GM23338 (cell line): ENCODE data around the gene TAF4. TPM values are rescaled to one million over a fixed set of nuclear protein-coding genes. Genes with fewer than 3 reads are reported as not detected.
"Not testable (repeated sequence)": the region's sequence is repeated elsewhere in the genome, so short reads cannot be mapped to it uniquely, and the experiment has no call there.

Experiments
- ATAC-seq: fragments of 200-7000 bp; cut with Tn5 transposase; 3 replicates; pipeline ENCODE4 v1.9.1; 2020
- DNase-seq: peaks from one replicate; pipeline ENCODE4 v3.0.0-alpha.2; 2015; ENCODE audit warnings: low spot score
- H2AFZ ChIP-seq: fragments of 200-600 bp; sonication (generic); 2 replicates; pipeline ENCODE4 v1.8.0; 2016; ENCODE audit warnings: antibody characterized with exemption, mild to moderate bottlenecking, moderate library complexity
- H3F3A ChIP-seq: fragments of 200-600 bp; sonication (generic); replicated peaks from 2 replicates; pipeline ENCODE4 v1.8.0; 2017; ENCODE audit warnings: antibody characterized with exemption, mixed run types, low read depth
- H3K27ac ChIP-seq: fragments of 200-600 bp; sonication (generic); 2 replicates; pipeline ENCODE4 v1.6.1; 2016; ENCODE audit warnings: low read depth
- H3K27me3 ChIP-seq: fragments of 200-600 bp; sonication (generic); 2 replicates; pipeline ENCODE4 v1.8.0; 2016; ENCODE audit warnings: mild to moderate bottlenecking, mixed run types, moderate library complexity; ENCODE audit not compliant: insufficient read depth
- H3K36me3 ChIP-seq: fragments of 200-600 bp; sonication (generic); 2 replicates; pipeline ENCODE4 v1.8.0; 2016; ENCODE audit warnings: mild to moderate bottlenecking; ENCODE audit not compliant: insufficient read depth
- H3K4me1 ChIP-seq: fragments of 200-600 bp; sonication (generic); 2 replicates; pipeline ENCODE4 v1.8.0; 2016; ENCODE audit warnings: mild to moderate bottlenecking, moderate library complexity; ENCODE audit not compliant: insufficient read depth
- H3K4me2 ChIP-seq: fragments of 200-600 bp; sonication (generic); 2 replicates; pipeline ENCODE4 v1.7.1; 2017; ENCODE audit warnings: mixed run types
- H3K4me3 ChIP-seq: fragments of 200-600 bp; sonication (generic); 2 replicates; pipeline ENCODE4 v1.6.1; 2016; ENCODE audit warnings: mixed run types
- H3K79me2 ChIP-seq: fragments of 200-600 bp; sonication (generic); replicated peaks from 2 replicates; pipeline ENCODE4 v1.8.0; 2017; ENCODE audit warnings: mild to moderate bottlenecking; ENCODE audit not compliant: insufficient read depth
- H3K9me2 ChIP-seq: fragments of 200-600 bp; sonication (generic); 2 replicates; pipeline ENCODE4 v1.8.0; 2017; ENCODE audit not compliant: insufficient read depth
- H4K20me1 ChIP-seq: fragments of 200-600 bp; sonication (generic); replicated peaks from 2 replicates; pipeline ENCODE4 v1.8.0; 2017; ENCODE audit warnings: mild to moderate bottlenecking; ENCODE audit not compliant: insufficient read depth
- H3K27ac Mint-ChIP-seq: 2 replicates; pipeline ENCODE4 v1.8.0; 2020; ENCODE audit warnings: inconsistent platforms, mild to moderate bottlenecking, moderate library complexity, mixed read lengths
- H3K27me3 Mint-ChIP-seq: 3 replicates; pipeline ENCODE4 v1.8.0; 2022; ENCODE audit warnings: low read depth, mild to moderate bottlenecking, moderate library complexity, mixed read lengths, inconsistent platforms; ENCODE audit not compliant: insufficient read depth, poor library complexity
- H3K36me3 Mint-ChIP-seq: 3 replicates; pipeline ENCODE4 v1.8.0; 2021; ENCODE audit warnings: low read depth, mild to moderate bottlenecking, inconsistent platforms, moderate library complexity, mixed read lengths
- H3K4me1 Mint-ChIP-seq: 3 replicates; pipeline ENCODE4 v1.8.0; 2020; ENCODE audit warnings: mild to moderate bottlenecking, inconsistent platforms, mixed read lengths
- H3K4me3 Mint-ChIP-seq: 3 replicates; pipeline ENCODE4 v1.8.0; 2021; ENCODE audit warnings: moderate library complexity, mild to moderate bottlenecking, inconsistent platforms, mixed read lengths
- H3K9me3 Mint-ChIP-seq: 3 replicates; pipeline ENCODE4 v1.8.0; 2020; ENCODE audit warnings: moderate library complexity, mild to moderate bottlenecking, inconsistent platforms, mixed read lengths
- ZNF114 ChIP-seq: fragments of 250-450 bp; sonication (Bioruptor Pico); IDR thresholded peaks from 2 replicates; pipeline ENCODE4 v1.5.0; 2020; ENCODE audit warnings: mild to moderate bottlenecking, moderate library complexity
- polyA plus RNA-seq: library from polyadenylated mRNA; unstranded; fragments of >200 nt; fragmentation: Nextera tagmentation; extraction: Ambion mirVana; gene quantifications from 2 replicates; pipeline ENCODE4 v1.2.1, GENCODE V29; 2016
- total RNA-seq: library from RNA; depleted of rRNA; stranded (reverse); fragments of >200 nt; shearing (Covaris generic); gene quantifications from 2 replicates; pipeline ENCODE4 v1.2.3, GENCODE V29; 2014
- TF ChIP-seq, protein P1 (sequence below): IDR thresholded peaks from 2 replicates; pipeline ENCODE4 v1.6.1; 2016; ENCODE audit warnings: antibody characterized with exemption
- TF ChIP-seq, protein P2 (sequence below): fragments of 250-450 bp; sonication (Bioruptor Pico); IDR thresholded peaks from 2 replicates; pipeline ENCODE4 v1.5.0; 2020; ENCODE audit warnings: mild to moderate bottlenecking, moderate library complexity

Gene TAF4
- total and polyA plus RNA-seq, 2 experiments from 2014 or later = 7.2 to 60.0 TPM

DNA sequence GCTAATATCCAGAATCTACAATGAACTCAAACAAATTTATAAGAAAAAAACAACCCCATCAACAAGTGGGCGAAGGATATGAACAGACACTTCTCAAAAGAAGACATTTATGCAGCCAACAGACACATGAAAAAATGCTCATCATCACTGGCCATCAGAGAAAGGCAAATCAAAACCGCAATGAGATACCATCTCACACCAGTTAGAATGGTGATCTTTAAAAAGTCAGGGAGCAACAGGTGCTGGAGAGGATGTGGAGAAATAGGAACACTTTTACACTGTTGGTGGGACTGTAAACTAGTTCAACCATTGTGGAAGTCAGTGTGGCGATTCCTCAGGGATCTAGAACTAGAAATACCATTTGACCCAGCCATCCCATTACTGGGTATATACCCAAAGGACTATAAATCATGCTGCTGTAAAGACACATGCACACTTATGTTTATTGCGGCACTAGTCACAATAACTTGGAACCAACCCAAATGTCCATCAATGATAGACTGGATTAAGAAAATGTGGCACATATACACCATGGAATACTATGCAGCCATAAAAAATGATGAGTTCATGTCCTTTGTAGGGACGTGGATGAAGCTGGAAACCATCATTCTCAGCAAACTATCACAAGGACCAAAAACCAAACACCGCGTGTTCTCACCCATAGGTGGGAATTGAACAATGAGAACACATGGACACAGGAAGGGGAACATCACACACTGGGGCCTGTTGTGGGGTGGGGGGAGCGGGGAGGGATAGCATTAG is 6.2 kb upstream of the TAF4 start:
- not testable (repeated sequence) for H3F3A ChIP-seq, H3K4me3 ChIP-seq, H3K27ac ChIP-seq, H4K20me1 ChIP-seq, H3K9me2 ChIP-seq, H3K27ac Mint-ChIP-seq, H3K27me3 Mint-ChIP-seq, DNase-seq, H3K27me3 ChIP-seq, ATAC-seq, H3K4me3 Mint-ChIP-seq, H3K4me2 ChIP-seq, H2AFZ ChIP-seq, H3K79me2 ChIP-seq, H3K36me3 ChIP-seq
- Mint-ChIP-seq H3K9me3 (peaks cover 57% of the 10 kb centered on the region), H3K4me1 (peaks cover 14% of the 10 kb centered on the region), H3K36me3 (peaks cover 25% of the 10 kb centered on the region)
- peaks cover 11% of the 10 kb centered on the region for H3K4me1 ChIP-seq

DNA sequence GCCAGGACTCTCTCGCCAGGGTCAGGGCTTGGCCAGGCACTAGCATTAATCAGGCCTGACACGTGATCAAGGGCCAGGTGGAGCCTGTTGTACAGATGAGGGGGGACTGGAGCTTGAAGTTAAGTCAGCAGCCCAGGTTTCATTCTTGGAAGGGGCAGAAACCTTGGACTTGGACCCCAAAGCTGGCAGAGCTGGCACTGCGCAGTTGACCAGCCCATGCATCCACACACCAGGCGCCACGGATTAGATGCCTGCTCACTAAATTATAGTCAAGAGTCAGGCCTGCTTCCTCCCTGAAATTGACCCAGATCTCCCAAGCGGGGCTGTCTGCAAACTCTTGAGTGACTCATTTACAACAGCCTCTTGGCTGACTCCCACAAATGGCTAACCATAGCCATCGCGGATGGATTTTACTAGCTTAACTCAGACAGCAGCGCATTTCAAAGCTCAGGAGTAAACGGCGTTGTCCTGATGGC is 4.1 kb upstream of the TAF4 start:
- ATAC-seq (no peak), DNase-seq (no peak)
- TF ChIP-seq, protein P1, sequence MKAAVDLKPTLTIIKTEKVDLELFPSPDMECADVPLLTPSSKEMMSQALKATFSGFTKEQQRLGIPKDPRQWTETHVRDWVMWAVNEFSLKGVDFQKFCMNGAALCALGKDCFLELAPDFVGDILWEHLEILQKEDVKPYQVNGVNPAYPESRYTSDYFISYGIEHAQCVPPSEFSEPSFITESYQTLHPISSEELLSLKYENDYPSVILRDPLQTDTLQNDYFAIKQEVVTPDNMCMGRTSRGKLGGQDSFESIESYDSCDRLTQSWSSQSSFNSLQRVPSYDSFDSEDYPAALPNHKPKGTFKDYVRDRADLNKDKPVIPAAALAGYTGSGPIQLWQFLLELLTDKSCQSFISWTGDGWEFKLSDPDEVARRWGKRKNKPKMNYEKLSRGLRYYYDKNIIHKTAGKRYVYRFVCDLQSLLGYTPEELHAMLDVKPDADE = no peak
- TF ChIP-seq ZNF114 (CRISPR knock-in tag) = no peak
- TF ChIP-seq, protein P2, sequence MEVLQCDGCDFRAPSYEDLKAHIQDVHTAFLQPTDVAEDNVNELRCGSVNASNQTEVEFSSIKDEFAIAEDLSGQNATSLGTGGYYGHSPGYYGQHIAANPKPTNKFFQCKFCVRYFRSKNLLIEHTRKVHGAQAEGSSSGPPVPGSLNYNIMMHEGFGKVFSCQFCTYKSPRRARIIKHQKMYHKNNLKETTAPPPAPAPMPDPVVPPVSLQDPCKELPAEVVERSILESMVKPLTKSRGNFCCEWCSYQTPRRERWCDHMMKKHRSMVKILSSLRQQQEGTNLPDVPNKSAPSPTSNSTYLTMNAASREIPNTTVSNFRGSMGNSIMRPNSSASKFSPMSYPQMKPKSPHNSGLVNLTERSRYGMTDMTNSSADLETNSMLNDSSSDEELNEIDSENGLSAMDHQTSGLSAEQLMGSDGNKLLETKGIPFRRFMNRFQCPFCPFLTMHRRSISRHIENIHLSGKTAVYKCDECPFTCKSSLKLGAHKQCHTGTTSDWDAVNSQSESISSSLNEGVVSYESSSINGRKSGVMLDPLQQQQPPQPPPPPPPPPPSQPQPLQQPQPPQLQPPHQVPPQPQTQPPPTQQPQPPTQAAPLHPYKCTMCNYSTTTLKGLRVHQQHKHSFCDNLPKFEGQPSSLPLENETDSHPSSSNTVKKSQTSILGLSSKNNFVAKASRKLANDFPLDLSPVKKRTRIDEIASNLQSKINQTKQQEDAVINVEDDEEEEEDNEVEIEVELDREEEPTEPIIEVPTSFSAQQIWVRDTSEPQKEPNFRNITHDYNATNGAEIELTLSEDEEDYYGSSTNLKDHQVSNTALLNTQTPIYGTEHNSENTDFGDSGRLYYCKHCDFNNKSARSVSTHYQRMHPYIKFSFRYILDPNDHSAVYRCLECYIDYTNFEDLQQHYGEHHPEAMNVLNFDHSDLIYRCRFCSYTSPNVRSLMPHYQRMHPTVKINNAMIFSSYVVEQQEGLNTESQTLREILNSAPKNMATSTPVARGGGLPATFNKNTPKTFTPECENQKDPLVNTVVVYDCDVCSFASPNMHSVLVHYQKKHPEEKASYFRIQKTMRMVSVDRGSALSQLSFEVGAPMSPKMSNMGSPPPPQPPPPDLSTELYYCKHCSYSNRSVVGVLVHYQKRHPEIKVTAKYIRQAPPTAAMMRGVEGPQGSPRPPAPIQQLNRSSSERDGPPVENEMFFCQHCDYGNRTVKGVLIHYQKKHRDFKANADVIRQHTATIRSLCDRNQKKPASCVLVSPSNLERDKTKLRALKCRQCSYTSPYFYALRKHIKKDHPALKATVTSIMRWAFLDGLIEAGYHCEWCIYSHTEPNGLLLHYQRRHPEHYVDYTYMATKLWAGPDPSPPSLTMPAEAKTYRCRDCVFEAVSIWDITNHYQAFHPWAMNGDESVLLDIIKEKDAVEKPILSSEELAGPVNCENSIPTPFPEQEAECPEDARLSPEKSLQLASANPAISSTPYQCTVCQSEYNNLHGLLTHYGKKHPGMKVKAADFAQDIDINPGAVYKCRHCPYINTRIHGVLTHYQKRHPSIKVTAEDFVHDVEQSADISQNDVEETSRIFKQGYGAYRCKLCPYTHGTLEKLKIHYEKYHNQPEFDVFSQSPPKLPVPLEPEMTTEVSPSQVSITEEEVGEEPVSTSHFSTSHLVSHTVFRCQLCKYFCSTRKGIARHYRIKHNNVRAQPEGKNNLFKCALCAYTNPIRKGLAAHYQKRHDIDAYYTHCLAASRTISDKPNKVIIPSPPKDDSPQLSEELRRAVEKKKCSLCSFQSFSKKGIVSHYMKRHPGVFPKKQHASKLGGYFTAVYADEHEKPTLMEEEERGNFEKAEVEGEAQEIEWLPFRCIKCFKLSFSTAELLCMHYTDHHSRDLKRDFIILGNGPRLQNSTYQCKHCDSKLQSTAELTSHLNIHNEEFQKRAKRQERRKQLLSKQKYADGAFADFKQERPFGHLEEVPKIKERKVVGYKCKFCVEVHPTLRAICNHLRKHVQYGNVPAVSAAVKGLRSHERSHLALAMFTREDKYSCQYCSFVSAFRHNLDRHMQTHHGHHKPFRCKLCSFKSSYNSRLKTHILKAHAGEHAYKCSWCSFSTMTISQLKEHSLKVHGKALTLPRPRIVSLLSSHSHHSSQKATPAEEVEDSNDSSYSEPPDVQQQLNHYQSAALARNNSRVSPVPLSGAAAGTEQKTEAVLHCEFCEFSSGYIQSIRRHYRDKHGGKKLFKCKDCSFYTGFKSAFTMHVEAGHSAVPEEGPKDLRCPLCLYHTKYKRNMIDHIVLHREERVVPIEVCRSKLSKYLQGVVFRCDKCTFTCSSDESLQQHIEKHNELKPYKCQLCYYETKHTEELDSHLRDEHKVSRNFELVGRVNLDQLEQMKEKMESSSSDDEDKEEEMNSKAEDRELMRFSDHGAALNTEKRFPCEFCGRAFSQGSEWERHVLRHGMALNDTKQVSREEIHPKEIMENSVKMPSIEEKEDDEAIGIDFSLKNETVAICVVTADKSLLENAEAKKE (CRISPR knock-in tag) = no peak
- Histone ChIP-seq H3K4me1 (peaks cover 14% of the 10 kb centered on the region), H3K9me2 (no peaks in the 10 kb centered on the region), H3F3A (peaks cover 5% of the 10 kb centered on the region; the same call in 1 of the 2 replicates), H3K27ac (no peak overlapping the region), H4K20me1 (no peaks in the 10 kb centered on the region), H3K4me2 (no peak overlapping the region), H2AFZ (no peak overlapping the region), H3K4me3 (no peak overlapping the region), H3K79me2 (0 out of 2 replicates have a peak, but pooled peaks cover 8% of the 10 kb centered on the region), H3K27me3 (no peaks in the 10 kb centered on the region), H3K36me3 (no peaks in the 10 kb centered on the region)
- peaks cover 39% of the 10 kb centered on the region for H3K9me3 Mint-ChIP-seq
- H3K4me3 Mint-ChIP-seq = no peak overlapping the region
- H3K36me3 Mint-ChIP-seq = peaks cover 17% of the 10 kb centered on the region
- peaks cover 14% of the 10 kb centered on the region for H3K27me3 Mint-ChIP-seq
- no peak overlapping the region for H3K27ac Mint-ChIP-seq
- H3K4me1 Mint-ChIP-seq = peaks cover 16% of the 10 kb centered on the region
